K562 (cell line): Measurements from ENCODE around the gene APBB2. TPM values are rescaled to one million over a fixed set of nuclear protein-coding genes. Genes with fewer than 3 reads are reported as not detected.
"Not testable (repeated sequence)": the region's sequence is repeated elsewhere in the genome, so short reads cannot be mapped to it uniquely, and the experiment has no call there.

ENCODE experiments used
- ATAC-seq: fragments of 200-7000 bp; cut with Tn5 transposase; 3 replicates; pipeline ENCODE4 v1.9.1; 2020; ENCODE audit warnings: moderate library complexity
- BruUV-seq: library from RNA; stranded (reverse); fragments of 400-500 nt; replicated peaks from 2 replicates; lab custom pipeline; 2021; lab: Mats Ljungman, UMichigan
- CTCF ChIA-PET: fragments of 300-600 bp; formaldehyde crosslinking; extraction: SDS; loops from one replicate; lab custom pipeline; 2021; ENCODE audit warnings: low intra/inter-chr PET ratio; lab: Yijun Ruan, JAX
- POLR2A ChIA-PET: fragments of 300-600, 350-650 bp; sonication (Branson Sonifier 250); formaldehyde crosslinking; extraction: SDS; loops from one replicate; lab custom pipeline; 2021; ENCODE audit warnings: antibody characterized with exemption, inconsistent platforms; lab: Yijun Ruan, JAX
- DNase-seq, 4 experiments: peaks; one replicate each; pipeline versions ENCODE4 v3.0.0 to v3.0.0-alpha.2; 2011 to 2018; ENCODE audit warnings: low spot score in 3 of 4, mixed read lengths in 3 of 4; ENCODE audit errors: extremely low read depth in 1 of 4
- FAIRE-seq: peaks from 2 replicates; lab custom pipeline; 2011; peaks lifted over from hg19 to GRCh38; lab: Jason Lieb, UNC
- H2AFZ ChIP-seq: 2 replicates; pipeline ENCODE4 v1.6.0; 2011; ENCODE audit warnings: low read depth, low read length, control low read depth, inconsistent platforms
- H3K27ac ChIP-seq: fragments of 200-600 bp; 3 replicates; pipeline ENCODE4 v1.8.0; 2011; ENCODE audit warnings: low read depth, mild to moderate bottlenecking, control low read depth, inconsistent platforms, low read length, moderate library complexity, mixed read lengths; ENCODE audit errors: extremely low read depth
- H3K27me3 ChIP-seq, 2 experiments: fragments of 300-600 bp in 1 of 2; 2 replicates in 1 of 2; 3 replicates in 1 of 2; pipeline versions ENCODE4 v1.6.0 to v1.8.0; 2011; ENCODE audit warnings: inconsistent platforms in 2 of 2, low read length in 2 of 2, mild to moderate bottlenecking in 1 of 2, mixed read lengths in 1 of 2, moderate library complexity in 1 of 2; ENCODE audit not compliant: control insufficient read depth in 2 of 2, insufficient read depth in 2 of 2
- H3K36me3 ChIP-seq: fragments of 300-600 bp; 3 replicates; pipeline ENCODE4 v1.8.0; 2011; ENCODE audit warnings: mild to moderate bottlenecking, low read length, inconsistent platforms; ENCODE audit not compliant: control insufficient read depth, insufficient read depth
- H3K4me1 ChIP-seq, 2 experiments: fragments of 200-600 bp in 1 of 2; replicated peaks in 1 of 2; 2 replicates in 1 of 2; 3 replicates in 1 of 2; pipeline versions ENCODE4 v1.5.1 to v1.8.0; 2011; ENCODE audit warnings: inconsistent platforms in 2 of 2, low read length in 2 of 2, mild to moderate bottlenecking in 1 of 2, mixed read lengths in 1 of 2, moderate library complexity in 1 of 2; ENCODE audit not compliant: control insufficient read depth in 2 of 2, insufficient read depth in 2 of 2
- H3K4me2 ChIP-seq: 2 replicates; pipeline ENCODE4 v1.6.1; 2011; ENCODE audit warnings: low read length, control low read depth, inconsistent platforms, mixed read lengths; ENCODE audit not compliant: insufficient read depth
- H3K4me3 ChIP-seq: fragments of 200-600 bp; sonication (generic), shearing (Covaris generic); 2 replicates; pipeline ENCODE4 v1.5.1; 2016; ENCODE audit warnings: control low read depth, inconsistent platforms
- H3K79me2 ChIP-seq: fragments of 200-600 bp; 3 replicates; pipeline ENCODE4 v1.8.0; 2011; ENCODE audit warnings: low read length, inconsistent platforms; ENCODE audit not compliant: control insufficient read depth, insufficient read depth
- H3K9ac ChIP-seq, 2 experiments: 2 replicates each; pipeline versions ENCODE4 v1.6.0 to v1.6.1; 2011; ENCODE audit warnings: low read depth in 2 of 2, low read length in 2 of 2, control low read depth in 1 of 2, inconsistent platforms in 1 of 2, mild to moderate bottlenecking in 1 of 2, mixed read lengths in 1 of 2; ENCODE audit not compliant: insufficient read depth in 1 of 2
- H3K9me1 ChIP-seq: one replicate; pipeline ENCODE4 v1.6.0; 2011; ENCODE audit warnings: inconsistent platforms, mild to moderate bottlenecking, low read length, moderate library complexity; ENCODE audit not compliant: control insufficient read depth, insufficient read depth
- H3K9me3 ChIP-seq: replicated peaks from 2 replicates; pipeline ENCODE4 v1.5.1; 2011; ENCODE audit warnings: low read depth, low read length, inconsistent platforms; ENCODE audit not compliant: control insufficient read depth, insufficient read depth
- H4K20me1 ChIP-seq: replicated peaks from 2 replicates; pipeline ENCODE4 v1.6.1; 2011; ENCODE audit warnings: low read length, inconsistent platforms, mixed read lengths; ENCODE audit not compliant: control insufficient read depth, insufficient read depth
- HMG20B ChIP-seq: fragments of 250-450 bp; sonication (Bioruptor Pico); IDR thresholded peaks from 2 replicates; pipeline ENCODE4 v1.5.0; 2021; ENCODE audit warnings: mild to moderate bottlenecking
- JUND ChIP-seq, 2 experiments: IDR thresholded peaks; 2 replicates in 1 of 2; 3 replicates in 1 of 2; pipeline ENCODE4 v1.6.1; 2011; ENCODE audit warnings: borderline replicate concordance in 2 of 2, low read depth in 2 of 2, low read length in 2 of 2, improper control_type of control experiment in 1 of 2, missing biosample characterization in 1 of 2, missing genetic modification characterization in 1 of 2, missing genetic modification reagents in 1 of 2
- MAZ ChIP-seq, 2 experiments: fragments of 450-650 bp in 1 of 2; sonication (generic) in 1 of 2; formaldehyde crosslinking; IDR thresholded peaks in 1 of 2; conservative IDR thresholded peaks in 1 of 2; 2 replicates each; pipeline versions ENCODE4 v1.4.0 to v1.5.0; 2020; ENCODE audit warnings: mild to moderate bottlenecking in 1 of 2, missing genetic modification reagents in 1 of 2
- MTF1 ChIP-seq: fragments of 250-450 bp; sonication (Bioruptor Pico); IDR thresholded peaks from 2 replicates; pipeline ENCODE4 v1.9.0; 2021; ENCODE audit warnings: moderate library complexity, mild to moderate bottlenecking, inconsistent platforms, borderline replicate concordance
- NCOA2 ChIP-seq, 2 experiments: fragments of 450-650 bp; IDR thresholded peaks; 2 replicates each; pipeline ENCODE4 v1.6.1; 2018; ENCODE audit warnings: mild to moderate bottlenecking in 2 of 2, moderate library complexity in 1 of 2; ENCODE audit not compliant: partially characterized antibody in 2 of 2
- NELFE ChIP-seq: IDR thresholded peaks from 2 replicates; pipeline ENCODE4 v1.6.1; 2011; ENCODE audit warnings: mild to moderate bottlenecking; ENCODE audit not compliant: insufficient read depth, insufficient read length
- NFYB ChIP-seq: IDR thresholded peaks from 2 replicates; pipeline ENCODE4 v1.6.1; 2011; ENCODE audit warnings: mild to moderate bottlenecking, moderate library complexity; ENCODE audit not compliant: insufficient read length; ENCODE audit errors: extremely low read depth
- RFX5 ChIP-seq: IDR thresholded peaks from 2 replicates; pipeline ENCODE4 v1.6.1; 2011; ENCODE audit warnings: low read depth, mild to moderate bottlenecking, improper control_type of control experiment, low read length
- RHOXF2B ChIP-seq: fragments of 250-450 bp; sonication (Bioruptor Pico); conservative IDR thresholded peaks from 2 replicates; pipeline ENCODE4 v1.5.1; 2021
- SLC30A9 ChIP-seq: fragments of 250-450 bp; sonication (Bioruptor Pico); IDR thresholded peaks from 2 replicates; pipeline ENCODE4 v1.8.0; 2022; ENCODE audit warnings: mild to moderate bottlenecking, moderate library complexity
- SMARCB1 ChIP-seq: IDR thresholded peaks from 2 replicates; pipeline ENCODE4 v1.6.1; 2011; ENCODE audit warnings: improper control_type of control experiment, low read depth; ENCODE audit not compliant: insufficient read length
- TAF9B ChIP-seq: fragments of 450-650 bp; IDR thresholded peaks from 2 replicates; pipeline ENCODE4 v1.6.1; 2018; ENCODE audit warnings: mild to moderate bottlenecking; ENCODE audit not compliant: partially characterized antibody
- TARDBP ChIP-seq: fragments of 450-650 bp; IDR thresholded peaks from 2 replicates; pipeline ENCODE4 v1.6.1; 2016
- ZNF324 ChIP-seq: fragments of 250-450 bp; sonication (Bioruptor Pico); IDR thresholded peaks from 2 replicates; pipeline ENCODE4 v1.4.0; 2020; ENCODE audit warnings: mild to moderate bottlenecking
- ZNF408 ChIP-seq: fragments of 250-450 bp; sonication (Bioruptor Pico); IDR thresholded peaks from 2 replicates; pipeline ENCODE4 v1.4.0; 2020; ENCODE audit warnings: low read depth, mild to moderate bottlenecking, moderate library complexity
- ZNF583 ChIP-seq: fragments of 250-450 bp; sonication (Bioruptor Pico); IDR thresholded peaks from 2 replicates; pipeline ENCODE4 v1.4.0; 2020
- WGBS: fragments of 100-300 bp; shearing (Covaris generic); methylation state at CpG from one replicate; pipeline ENCODE4 v1.1.6; 2016; ENCODE audit warnings: low coverage, mixed read lengths; ENCODE audit not compliant: insufficient coverage; ENCODE audit errors: missing lambda C conversion rate; 5-methylcytosine and 5-hydroxymethylcytosine counted together
- in situ Hi-C: fragments of 300-500 bp; cut with MboI; formaldehyde crosslinking; loops from 4 replicates; pipeline ENCODE4 v1.15.0; 2018; ENCODE audit warnings: inconsistent platforms, mixed read lengths
- intact Hi-C: fragments of 100-400 bp; cut with micrococcal nuclease; formaldehyde crosslinking; loops from 2 replicates; pipeline ENCODE4 v1.14.2; 2022
- polyA plus RNA-seq, 8 experiments: library from polyadenylated mRNA; depleted of rRNA in 4 of 8; stranded (reverse) in 5 of 8; unstranded in 3 of 8; fragments of >200 nt; fragmentation: Nextera tagmentation in 2 of 8; fragmentation: Illumina TruSeq in 1 of 8; extraction: Ambion mirVana in 2 of 8; extraction: Trizol in 1 of 8; gene quantifications; 2 replicates each; pipeline versions ENCODE4 v1.2.1 to v1.2.3, GENCODE V29; 2011 to 2014; ENCODE audit warnings: inconsistent platforms in 1 of 8, missing spikeins in 1 of 8
- total RNA-seq, 7 experiments: library from RNA; depleted of rRNA in 6 of 7; stranded (reverse); fragments of >200 nt in 6 of 7; fragmentation: Illumina TruSeq in 2 of 7; extraction: Trizol in 2 of 7; gene quantifications; 2 replicates each; pipeline versions ENCODE4 v1.2.1 to v1.2.3, GENCODE V29; 2011 to 2021; ENCODE audit warnings: low replicate concordance in 1 of 7

APBB2 gene
- total and polyA plus RNA-seq, 9 of the 15 experiments (the other 6 are each of a cell fraction or from before 2014, with no cell fraction given), result 0.08 to 2.1 (median 1.4) TPM

- FAIRE-seq (no peak), DNase-seq (no peak), ATAC-seq (no peak)
- Histone ChIP-seq H3K4me1 (no peaks in the 10 kb centered on the region), H3K79me2 (no peaks in the 10 kb centered on the region), H3K27me3 (no peaks in the 10 kb centered on the region), H3K4me3 (no peak overlapping the region), H4K20me1 (no peaks in the 10 kb centered on the region), H3K9me1 (no peaks in the 10 kb centered on the region), H2AFZ (no peak overlapping the region), H3K36me3 (no peaks in the 10 kb centered on the region), H3K27ac (no peak overlapping the region), H3K4me2 (no peak overlapping the region), H3K9ac (no peak overlapping the region), H3K9me3 (no peaks in the 10 kb centered on the region)
- WGBS, result 0% methylated on average over 2 of the region's 2 CpGs
- no TSS peak for BruUV-seq
- intact Hi-C loops (no loop called here), in situ Hi-C loops (no loop called here)
- ChIA-PET POLR2A (interaction anchor here (0.6 kb wide), 1 partner anchor 185 kb away, joined by 4 read pairs; no protein-coding TSS in a partner anchor), CTCF (no interaction called here)
- TF ChIP-seq NELFE (no peak), SMARCB1 (no peak), ZNF324 (no peak), RHOXF2B (no peak), MAZ (CRISPR knock-in tag; conservative IDR thresholded peaks at IDR 0.05 in 1 of 2, IDR thresholded peaks at IDR 0.05 in 1 of 2) (no peak), TAF9B (no peak), RFX5 (no peak), NCOA2 (IDR thresholded peaks at IDR 0.05; ENCODE audit: partially characterized antibody in 2 of 2) (no peak), ZNF583 (no peak), ZNF408 (CRISPR knock-in tag) (no peak), TARDBP (no peak), SLC30A9 (CRISPR knock-in tag) (no peak), NFYB (no peak), MTF1 (CRISPR knock-in tag) (no peak), HMG20B (CRISPR knock-in tag) (no peak), JUND (IDR thresholded peaks at IDR 0.05; ENCODE audit: borderline replicate concordance, low read depth, low read length) (no peak), JUND (tag; IDR thresholded peaks at IDR 0.05; ENCODE audit: borderline replicate concordance, low read depth, low read length) (no peak)
Measured at GRCh38 chr4:40995850-40996249, 218.5 kb downstream of the APBB2 start.

GRCh38 chr4:40994321-40994720, 220.0 kb downstream of the APBB2 start:
- DNase-seq, H3K4me3 ChIP-seq, BruUV-seq, H3K9me3 ChIP-seq, intact Hi-C loops, H3K9me1 ChIP-seq, H3K9ac ChIP-seq, H3K4me1 ChIP-seq, H2AFZ ChIP-seq, H3K4me2 ChIP-seq, in situ Hi-C loops, ATAC-seq, H3K36me3 ChIP-seq, H3K27me3 ChIP-seq, H4K20me1 ChIP-seq, FAIRE-seq, H3K79me2 ChIP-seq, POLR2A ChIA-PET, H3K27ac ChIP-seq, CTCF ChIA-PET: not testable (repeated sequence)
- 1% methylated on average over 4 of the region's 4 CpGs for WGBS
